Suppressor macrophage treated with lipopolysaccharide for 4 hours (primary cell): ENCODE measurements around the gene PGPEP1.

Experiments
- DNase-seq: peaks from one replicate; pipeline ENCODE4 v3.0.0-alpha.2; 2020

The PGPEP1 gene

GRCh38 chr19:18340190-18340989 lies at the start of gene PGPEP1:
PGPEP1 (plus strand) TSS chr19:18340598; CDS start chr19:18340682, 84 bp downstream.
- DNase-seq = peak; percentile 73

GRCh38 chr19:18291019-18291524 lies 49.3 kb upstream of the PGPEP1 start:
- DNase-seq = no peak

GRCh38 chr19:18291590-18292461 lies 48.6 kb upstream of the PGPEP1 start:
- peak; percentile 94 for DNase-seq

GRCh38 chr19:18292462-18292809 lies 48.0 kb upstream of the PGPEP1 start:
- no peak for DNase-seq

GRCh38 chr19:18292810-18293641 lies 47.4 kb upstream of the PGPEP1 start:
- DNase-seq = peak; percentile 75

- DNase-seq = no peak
Observed at GRCh38 chr19:18293642-18294466, 46.5 kb upstream of the PGPEP1 start.

GRCh38 chr19:18294467-18294864 lies 45.9 kb upstream of the PGPEP1 start:
- no peak for DNase-seq

GRCh38 chr19:18295034-18295451 lies 45.4 kb upstream of the PGPEP1 start:
- DNase-seq = no peak

GRCh38 chr19:18297308-18297707 lies 43.1 kb upstream of the PGPEP1 start:
- DNase-seq = no peak

- DNase-seq = no peak
Observed at GRCh38 chr19:18298601-18299000, 41.8 kb upstream of the PGPEP1 start.

- DNase-seq = no peak
Observed at GRCh38 chr19:18299654-18300053, 40.7 kb upstream of the PGPEP1 start.

- peak; percentile 81 for DNase-seq
Observed at GRCh38 chr19:18300930-18301717, 39.3 kb upstream of the PGPEP1 start.

- no peak for DNase-seq
Observed at GRCh38 chr19:18301718-18302111, 38.7 kb upstream of the PGPEP1 start.

- no peak for DNase-seq
Observed at GRCh38 chr19:18304208-18304457, 36.3 kb upstream of the PGPEP1 start.

- DNase-seq = peak; percentile 94
Observed at GRCh38 chr19:18304458-18305310, 35.7 kb upstream of the PGPEP1 start.

- no peak for DNase-seq
Observed at GRCh38 chr19:18306209-18306887, 34.0 kb upstream of the PGPEP1 start.

GRCh38 chr19:18306888-18307260 lies 33.5 kb upstream of the PGPEP1 start:
- DNase-seq = no peak

GRCh38 chr19:18307271-18307681 lies 33.1 kb upstream of the PGPEP1 start:
- no peak for DNase-seq

- no peak for DNase-seq
Observed at GRCh38 chr19:18308051-18308947, 32.1 kb upstream of the PGPEP1 start.
